Fibroblast of skin of left biceps (primary cell): ENCODE results near the gene DBH.

ENCODE experiments used
- DNase-seq, 2 experiments: peaks; one replicate each; pipeline ENCODE4 v3.0.0-alpha.2; 2013; ENCODE audit warnings: low read depth in 2 of 2

DBH gene

DNA sequence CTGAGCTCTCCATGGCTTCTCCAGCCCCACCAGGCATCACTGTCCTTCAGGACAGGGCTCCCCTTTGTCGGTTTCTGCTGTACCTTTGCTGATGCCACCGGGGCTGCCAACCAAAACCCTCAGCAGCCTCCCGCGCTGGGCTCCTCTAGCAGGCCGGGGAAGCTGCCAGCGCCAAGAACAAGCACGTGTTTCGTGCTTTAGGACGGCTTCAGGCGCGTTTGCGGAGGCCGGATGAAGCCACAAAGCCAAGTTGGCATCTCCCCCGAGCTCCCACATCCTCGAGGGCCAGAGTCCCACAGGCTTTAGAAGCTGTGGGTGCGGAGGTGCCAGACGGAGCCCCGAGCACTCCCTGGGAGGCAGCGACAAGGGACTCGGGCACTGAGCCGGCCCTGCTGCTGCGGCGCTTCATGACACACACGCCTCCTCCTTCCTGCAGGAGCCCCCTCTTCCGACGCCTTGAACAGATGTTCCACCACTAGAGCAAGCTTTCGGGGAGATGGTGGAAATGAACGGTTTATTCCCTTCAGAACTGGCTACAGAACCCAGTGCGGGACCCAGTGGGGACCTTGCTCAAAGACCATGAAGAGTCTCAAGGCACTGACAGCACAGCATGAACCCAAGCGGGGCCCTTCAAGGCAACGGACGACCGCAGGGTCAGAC is 65.3 kb downstream of the DBH start:
- no peak for DNase-seq

DNA sequence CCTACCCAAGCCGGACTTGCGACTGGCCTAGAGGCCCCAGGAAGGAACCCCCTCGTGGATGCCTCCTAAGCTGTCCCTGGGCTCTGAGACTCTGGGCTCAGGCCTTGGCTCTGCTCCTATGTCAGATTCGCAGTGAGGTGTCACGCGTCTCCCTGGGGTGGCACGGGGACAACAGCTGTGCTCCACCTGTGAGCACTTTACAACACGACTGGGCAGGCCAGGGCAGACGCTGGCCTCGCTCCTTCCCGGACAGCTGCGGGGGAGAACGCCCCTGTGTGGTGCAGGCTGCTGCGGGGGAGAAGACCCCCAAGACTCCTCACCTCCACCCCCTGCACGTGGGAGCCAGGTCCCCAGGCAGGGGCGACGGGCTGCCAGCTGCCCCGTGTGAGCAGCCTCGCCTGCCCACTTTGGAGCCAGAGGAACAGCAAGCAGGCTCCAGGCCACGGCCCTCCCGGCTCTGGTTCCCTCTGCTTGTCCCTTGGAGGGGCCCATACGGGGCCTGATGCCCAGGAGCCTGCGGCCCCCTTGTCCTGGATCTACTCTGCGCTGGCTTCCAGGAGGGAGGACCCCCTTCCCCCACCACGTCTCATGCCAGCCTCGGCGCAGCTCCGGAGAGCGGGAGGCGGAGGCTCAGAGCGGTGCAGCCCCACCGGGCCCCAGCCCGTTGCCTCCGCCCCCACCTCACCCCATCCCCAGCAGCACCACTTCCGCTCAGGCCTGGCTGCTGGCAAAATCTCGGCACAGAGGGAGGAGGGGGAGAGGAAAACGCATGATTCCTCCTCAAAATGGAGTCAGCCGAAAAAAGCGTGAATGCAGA is 66.0 kb downstream of the DBH start:
- DNase-seq, result peak; percentile 36 to 40

DNA sequence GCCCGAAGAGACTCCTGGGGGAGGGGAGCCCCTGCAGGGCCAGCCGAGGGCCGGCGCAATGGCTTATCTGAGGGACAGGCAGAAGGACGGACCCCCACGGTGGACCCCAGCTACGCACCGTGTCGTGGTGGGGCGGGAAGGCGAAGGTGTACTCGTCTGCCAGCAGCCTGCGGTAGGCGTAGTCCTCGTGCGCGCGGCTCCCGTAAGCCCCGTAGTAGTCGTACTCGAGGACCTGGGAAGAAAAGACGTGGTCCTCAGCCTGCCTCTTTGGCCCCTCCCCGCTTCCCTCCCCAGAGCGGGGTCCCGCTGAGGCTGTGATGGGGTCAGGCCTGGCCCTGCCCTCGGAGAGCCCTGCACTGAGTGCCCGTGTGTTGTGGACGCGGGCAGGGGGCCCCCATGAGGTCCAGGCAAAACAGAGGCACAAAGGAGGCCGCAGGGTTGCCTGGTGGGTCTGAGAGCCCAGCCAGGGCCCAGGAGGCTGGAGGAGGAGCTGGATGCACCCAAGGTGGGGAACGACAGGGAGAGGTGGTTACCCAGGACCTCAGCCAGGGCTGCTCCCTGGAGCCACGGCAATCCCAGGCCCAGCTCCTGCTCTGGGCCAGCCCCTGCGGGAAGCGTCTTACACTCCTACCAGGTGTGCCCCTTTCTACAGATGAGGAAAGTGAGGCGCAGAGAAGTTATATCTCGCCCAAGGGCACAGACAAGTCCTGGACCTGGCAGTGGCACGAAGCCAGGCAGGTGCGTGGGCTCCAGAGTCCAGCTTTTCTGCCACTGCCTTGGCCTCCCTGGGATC is 66.8 kb downstream of the DBH start:
- no peak for DNase-seq

- DNase-seq, result no peak
Observed at GRCh38 chr9:133703591-133704399, 67.6 kb downstream of the DBH start.

DNA sequence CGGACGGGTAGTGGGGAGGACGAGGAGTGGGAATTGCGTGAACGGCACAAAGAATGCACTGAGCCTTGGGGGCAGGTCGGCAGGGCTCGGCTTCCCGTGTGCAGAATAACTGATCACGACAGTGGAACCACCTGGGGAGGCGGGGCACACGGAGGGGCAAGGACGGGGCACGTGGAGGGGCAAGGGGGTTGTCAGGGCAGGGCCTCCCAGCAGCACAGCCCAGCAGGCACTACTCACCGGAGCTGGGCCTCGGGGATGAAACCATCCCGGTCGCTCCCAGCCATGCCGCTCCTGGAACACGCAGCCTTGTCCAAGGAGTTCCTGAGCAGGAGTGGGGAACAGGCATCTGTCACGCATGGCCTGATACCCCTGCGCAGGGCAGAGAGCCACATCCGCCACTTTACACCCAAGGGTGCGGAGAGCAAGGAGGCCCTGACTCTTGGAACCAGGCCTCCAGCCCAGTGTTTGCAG is 68.6 kb downstream of the DBH start:
- DNase-seq, result no peak

DNA sequence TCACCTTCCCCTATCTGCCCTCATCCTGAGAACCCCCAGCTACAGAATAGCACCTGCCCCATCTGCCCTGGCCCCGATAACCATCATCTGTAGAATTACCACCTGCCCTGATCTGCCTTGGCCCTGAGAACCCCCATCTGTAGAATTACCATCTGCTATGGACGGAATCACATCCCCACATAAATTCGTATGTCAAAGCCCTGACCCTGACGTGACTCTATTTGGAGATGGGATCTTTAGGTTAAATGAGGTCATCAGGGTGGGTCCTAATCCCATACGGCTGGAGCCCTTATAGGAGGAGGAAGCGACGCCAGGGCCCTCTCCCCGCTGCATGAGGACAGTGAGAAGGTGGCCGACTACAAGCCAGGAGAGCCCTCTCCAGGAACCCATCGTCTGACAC is 69.4 kb downstream of the DBH start:
- DNase-seq, result no peak

GRCh38 chr9:133706307-133707050 is 70.3 kb downstream of the DBH start:
- no peak for DNase-seq

- peak; percentile 28 to 30 for DNase-seq
Observed at GRCh38 chr9:133707065-133707762, 71.1 kb downstream of the DBH start.

DNA sequence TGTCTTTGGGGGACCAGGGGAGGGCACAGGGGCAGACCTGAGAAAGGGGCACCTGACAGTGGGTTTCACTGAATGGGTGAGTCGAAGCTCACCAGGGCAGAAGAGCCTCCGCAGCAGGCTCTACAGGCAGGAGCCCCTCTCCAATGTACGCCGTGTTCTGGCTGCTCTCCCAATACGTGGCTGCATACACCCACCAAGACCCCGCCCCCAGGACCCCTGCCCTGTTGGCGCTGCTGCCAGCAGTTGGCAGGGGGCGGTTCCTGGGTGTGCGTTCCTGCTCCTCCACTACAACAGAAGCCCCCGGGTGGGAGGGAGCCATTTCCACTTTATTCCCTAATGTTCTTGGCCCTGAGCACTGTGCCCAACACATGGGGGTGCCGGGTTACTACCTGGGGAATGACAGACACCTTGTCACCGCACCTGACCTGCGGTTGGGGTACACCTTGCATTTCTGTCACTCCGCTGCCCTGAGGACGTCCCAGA is 71.6 kb downstream of the DBH start:
- DNase-seq, result no peak

DNA sequence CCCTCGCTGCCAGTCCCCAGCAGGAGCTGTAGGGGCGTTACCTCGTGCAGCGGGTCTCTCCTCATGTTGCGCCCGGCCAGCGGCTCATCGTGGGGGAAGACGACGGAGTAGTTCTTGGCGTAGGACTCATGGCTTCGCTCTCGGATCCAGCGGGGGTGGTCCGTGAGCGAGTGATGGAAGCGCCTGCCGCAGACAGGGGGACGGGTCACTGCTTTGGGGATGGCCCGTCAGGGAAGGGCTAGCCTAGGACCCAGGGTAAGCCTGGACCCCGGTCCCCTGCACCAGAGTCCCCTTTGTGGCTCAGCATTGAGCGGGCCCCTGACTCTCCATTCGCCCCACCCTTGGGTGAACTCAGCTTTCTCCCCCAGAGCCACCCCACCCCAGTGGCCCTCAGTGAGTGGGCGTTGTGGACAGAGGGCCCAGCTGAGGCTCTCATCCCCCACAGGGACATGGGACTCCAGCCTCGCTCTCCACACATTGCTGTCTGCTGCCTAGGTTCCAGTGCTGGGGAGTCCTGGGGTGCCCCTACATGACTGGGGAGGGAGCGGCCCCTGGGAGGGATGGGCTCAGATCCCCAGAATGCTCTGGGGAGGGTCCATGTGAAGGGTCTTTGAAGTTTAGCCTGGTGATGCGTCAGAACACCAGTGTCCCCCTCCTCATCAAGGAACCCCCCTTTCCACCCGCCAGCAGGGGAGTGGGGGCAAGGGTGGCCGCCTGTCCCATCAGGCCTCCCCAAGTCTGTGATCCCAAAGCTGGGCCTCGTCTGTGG is 72.3 kb downstream of the DBH start:
- DNase-seq, result no peak
